HG02973 (cell line): ENCODE data around the gene RBM11.
"Not testable (repeated sequence)": the region's sequence is repeated elsewhere in the genome, so short reads cannot be mapped to it uniquely, and the experiment has no call there.

Experiments used
- ATAC-seq: cut with Tn5 transposase; IDR thresholded peaks from one replicate; pipeline ENCODE4 v1.9.1; 2021; ENCODE audit warnings: moderate library complexity; ENCODE audit not compliant: unreplicated experiment

Gene RBM11

GRCh38 chr21:14215971-14216641 lies at the start of gene RBM11:
Gene RBM11, plus strand, starts transcription at chr21:14216157. Its CDS starts 30 bp downstream, at chr21:14216187.
- peak; percentile 96 for ATAC-seq

GRCh38 chr21:14166463-14167223 lies 49.3 kb upstream of the RBM11 start:
- not testable (repeated sequence) for ATAC-seq

DNA sequence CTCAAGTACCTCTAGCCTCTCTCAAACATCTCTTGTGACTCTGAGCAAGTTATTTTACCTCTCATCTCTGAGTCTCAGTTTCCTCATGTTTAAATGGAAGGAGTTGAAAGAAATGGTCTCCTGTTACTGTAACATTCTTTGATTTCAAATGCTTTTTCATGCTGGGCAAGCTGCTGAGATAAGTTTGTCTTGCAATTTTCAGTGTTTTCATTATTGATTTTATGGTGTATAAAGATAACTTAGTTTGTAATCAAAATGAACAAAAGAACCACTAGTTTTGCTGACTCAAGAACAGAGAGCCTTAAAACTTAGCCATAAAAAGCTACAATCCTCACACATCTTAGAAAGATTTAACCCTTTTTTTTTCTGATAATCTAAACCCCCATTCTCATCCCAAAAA lies 9.7 kb upstream of the RBM11 start:
- ATAC-seq: no peak

DNA sequence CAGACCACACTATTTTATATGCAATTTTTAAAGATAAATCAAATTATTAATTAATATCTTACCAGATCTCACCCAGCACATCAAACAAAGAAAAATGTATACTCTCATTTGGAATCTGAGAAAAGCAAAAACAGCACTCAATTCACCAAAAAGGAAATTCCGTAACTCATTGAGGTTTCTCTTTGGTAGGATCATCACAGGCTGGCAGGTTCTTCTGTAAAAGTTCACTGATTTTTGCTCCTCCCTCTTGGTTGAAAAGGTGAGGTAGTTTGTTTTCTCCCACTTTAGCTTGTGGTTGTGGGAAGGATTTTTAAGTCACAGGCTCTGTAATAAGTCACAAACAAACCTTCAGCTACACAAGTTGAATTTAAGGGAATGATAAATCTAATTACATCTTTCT lies 5.2 kb upstream of the RBM11 start, which contains the start of gene LIPI:
Gene LIPI, minus strand, starts transcription at position 218 of the 400 bp plus-strand sequence. Its CDS starts 110 bp downstream, at position 108.
- no peak for ATAC-seq

GRCh38 chr21:14213164-14213563 lies 2.8 kb upstream of the RBM11 start:
- ATAC-seq: no peak

GRCh38 chr21:14223365-14223764 lies 7.4 kb downstream of the RBM11 start:
- no peak for ATAC-seq

DNA sequence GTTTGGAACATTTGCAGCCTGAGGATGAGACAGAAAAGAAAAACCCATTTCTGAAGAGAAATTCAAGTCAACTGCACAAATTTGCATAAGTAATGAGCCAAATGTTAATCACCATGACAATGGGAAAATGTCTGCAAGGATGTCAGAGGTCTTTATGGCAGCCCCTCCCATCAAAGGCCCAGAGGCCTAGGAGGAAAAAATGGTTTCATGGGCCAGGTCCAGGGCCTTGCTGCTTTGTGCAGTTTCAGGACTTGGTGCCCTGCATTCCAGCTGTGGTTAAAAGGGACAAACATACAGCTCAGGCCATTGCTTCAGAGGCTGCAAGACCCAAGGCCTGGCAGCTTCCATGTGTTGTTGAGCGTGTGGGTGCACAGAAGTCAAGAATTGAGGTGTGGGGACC lies 13.4 kb downstream of the RBM11 start:
- no peak for ATAC-seq

DNA sequence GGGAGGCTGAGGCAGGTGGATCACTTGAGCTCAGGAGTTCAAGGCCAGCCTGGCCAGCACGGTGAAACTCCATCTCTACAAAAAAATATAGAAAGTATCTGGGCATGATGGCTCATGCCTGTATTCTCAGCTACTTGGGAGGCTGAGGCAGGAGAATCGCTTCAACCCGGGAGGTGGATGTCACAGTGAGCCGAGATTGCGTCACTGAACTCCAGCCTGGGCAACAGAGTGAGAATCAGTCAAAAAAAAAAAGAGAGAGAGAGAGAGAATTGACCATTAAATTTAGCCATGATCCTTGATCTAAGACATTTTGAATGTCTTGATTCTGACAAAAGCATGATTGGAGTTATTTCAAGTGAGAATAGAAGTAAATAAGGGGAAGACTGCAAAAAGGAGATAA lies 19.1 kb downstream of the RBM11 start:
- no peak for ATAC-seq

GRCh38 chr21:14236180-14236579 lies 20.2 kb downstream of the RBM11 start:
- ATAC-seq: no peak

GRCh38 chr21:14239281-14239680 lies 23.3 kb downstream of the RBM11 start:
- no peak for ATAC-seq

DNA sequence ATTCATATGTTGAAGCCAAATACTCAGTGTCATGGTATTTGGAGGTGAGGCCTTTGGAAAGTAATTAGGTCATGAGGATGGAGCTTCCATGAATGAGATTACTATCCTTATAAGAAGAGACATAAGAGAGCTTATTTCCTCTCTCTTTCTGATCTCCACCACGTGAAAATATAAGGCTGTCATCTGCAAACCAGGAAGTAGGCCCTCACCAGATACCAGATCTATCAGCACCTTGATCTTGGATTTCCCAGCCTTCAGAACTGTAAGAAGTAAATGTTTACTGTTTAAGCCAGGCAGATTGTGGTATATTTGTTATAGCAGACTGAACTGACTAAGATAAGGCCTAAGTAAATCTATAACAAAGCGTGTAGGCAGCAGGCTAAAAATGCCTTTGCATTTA lies 25.3 kb downstream of the RBM11 start:
- no peak for ATAC-seq

DNA sequence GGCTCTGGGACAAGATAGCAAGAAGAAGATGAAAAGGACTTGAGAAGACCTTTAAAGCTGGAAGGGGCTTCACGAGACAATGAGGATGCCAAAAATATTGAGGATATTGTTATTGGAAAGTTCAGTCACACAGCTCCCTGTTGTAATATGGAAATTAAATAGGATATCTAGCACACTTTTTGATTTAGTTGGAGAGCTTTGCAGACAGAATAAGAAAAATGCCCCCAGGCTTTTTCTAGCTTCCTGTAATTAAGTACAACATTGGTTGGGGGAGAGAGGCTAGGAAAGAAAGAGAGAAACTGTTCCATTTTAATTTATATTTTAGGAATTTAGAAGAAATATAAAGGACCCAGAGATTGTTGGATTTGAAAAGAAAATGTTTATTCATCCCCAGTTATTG lies 27.5 kb downstream of the RBM11 start:
- no peak for ATAC-seq

DNA sequence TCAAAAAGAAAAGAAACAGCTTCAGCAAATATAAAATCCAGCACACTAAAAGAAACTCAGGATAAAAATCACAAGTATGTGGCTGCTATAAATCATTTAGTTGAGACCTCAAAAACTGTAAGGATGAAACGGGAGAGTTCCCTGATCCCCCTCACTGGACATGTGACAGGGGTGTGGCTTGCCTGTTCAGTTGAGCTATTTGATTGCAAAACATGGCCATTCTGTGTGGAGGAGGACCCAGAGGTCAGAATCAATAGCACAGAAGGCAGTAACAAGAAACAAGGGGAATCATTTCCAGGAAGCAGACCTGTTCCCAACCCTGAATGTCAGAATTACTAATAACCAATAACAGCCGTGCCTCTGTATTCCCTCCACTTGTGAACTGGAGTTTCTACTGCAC lies 27.9 kb downstream of the RBM11 start:
- ATAC-seq: no peak

GRCh38 chr21:14244911-14245310 lies 29.0 kb downstream of the RBM11 start:
- no peak for ATAC-seq

DNA sequence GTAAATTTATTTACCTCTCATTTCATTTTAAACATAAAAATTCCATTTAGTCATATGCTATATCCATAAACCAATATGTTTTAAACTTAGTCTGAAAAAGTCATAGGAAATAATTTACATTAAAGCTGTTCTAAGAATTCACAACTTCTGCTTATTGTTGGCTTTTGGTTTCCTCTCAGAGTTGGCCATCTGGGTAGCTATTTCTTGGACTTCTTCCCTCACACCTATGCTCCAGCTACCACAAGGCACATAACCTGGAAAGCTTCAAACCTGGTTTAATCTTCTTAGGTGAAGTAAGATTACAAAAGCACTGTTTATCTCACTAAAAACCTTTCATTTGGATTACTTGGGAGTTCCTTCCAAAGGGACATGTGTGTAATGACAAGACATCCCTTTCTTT lies 29.8 kb downstream of the RBM11 start:
- no peak for ATAC-seq

- ATAC-seq: no peak
Observed at GRCh38 chr21:14251336-14251735, 35.4 kb downstream of the RBM11 start.

GRCh38 chr21:14259747-14260146 lies 43.8 kb downstream of the RBM11 start:
- ATAC-seq: no peak

DNA sequence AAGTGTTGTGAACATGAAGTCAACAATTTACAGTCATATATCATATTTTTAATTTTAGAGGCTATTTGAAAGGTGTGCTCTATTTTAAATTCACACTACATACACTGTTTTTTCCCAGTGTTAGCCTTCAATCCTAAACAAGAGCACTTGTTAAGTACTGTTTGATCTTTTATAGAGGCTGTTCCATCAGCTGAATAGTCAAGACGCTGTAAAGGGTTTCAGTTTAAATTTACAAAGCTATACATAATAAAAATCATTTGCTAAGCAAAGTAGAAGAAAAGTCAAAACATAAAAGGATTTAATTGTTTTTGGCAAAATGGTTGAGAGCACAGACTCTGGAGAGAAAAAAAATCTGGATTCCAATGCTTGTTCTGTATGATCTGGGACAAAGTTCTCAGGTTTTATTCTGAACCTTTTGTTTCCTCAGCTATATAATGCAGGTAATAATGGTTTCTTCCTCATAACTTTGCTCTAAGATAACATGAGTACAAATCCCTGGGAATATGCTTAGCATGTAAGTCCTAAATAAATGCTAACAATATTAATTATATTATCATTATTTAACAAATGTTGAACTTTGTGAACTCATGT lies 44.3 kb downstream of the RBM11 start:
- no peak for ATAC-seq

DNA sequence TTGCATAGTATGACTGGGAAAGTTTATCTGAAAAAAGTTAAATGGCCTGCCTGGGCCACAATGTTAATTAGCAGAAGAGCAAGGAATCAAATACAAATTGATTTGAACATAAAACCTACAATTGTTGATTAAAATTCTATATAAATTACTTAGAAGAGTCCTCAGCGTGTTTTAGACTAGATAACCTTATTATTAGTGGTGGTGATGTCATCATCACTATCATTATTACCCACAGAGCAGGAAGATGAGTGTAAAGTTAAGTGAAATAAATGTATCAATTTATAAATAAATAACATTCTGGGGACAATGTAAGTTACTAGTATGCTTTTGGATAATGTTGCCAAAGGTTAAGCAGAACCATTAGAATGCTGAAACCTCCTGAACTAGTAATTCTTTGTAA lies 46.1 kb downstream of the RBM11 start:
- ATAC-seq: no peak

- no peak for ATAC-seq
Observed at GRCh38 chr21:14263879-14264278, 47.9 kb downstream of the RBM11 start.

DNA sequence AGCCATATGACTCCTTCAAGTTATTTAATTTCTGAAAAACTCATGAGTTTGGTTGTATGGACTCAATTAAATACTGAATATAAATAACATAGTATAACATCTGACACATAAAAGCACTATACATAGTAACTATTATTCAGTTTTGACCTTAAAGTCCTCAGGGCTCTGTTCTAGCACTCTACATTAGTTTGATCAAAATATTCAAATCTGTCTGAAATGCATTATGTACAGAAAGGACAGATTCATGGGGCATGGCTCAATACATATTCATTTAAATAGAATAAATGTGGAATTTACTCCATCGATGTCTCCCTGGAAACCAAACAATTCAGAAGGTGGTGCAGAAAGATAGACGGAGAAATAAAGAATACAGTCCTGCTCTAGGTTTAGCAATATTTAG lies 49.1 kb downstream of the RBM11 start:
- ATAC-seq: no peak

- no peak for ATAC-seq
Observed at GRCh38 chr21:14267076-14267475, 51.1 kb downstream of the RBM11 start.
